Activated CD8-positive, alpha-beta memory T cell treated with anti-CD3 and anti-CD28 coated beads, Interleukin-2, amount 50 U/mL, for 1 hour (primary cell): ENCODE results near the gene ALK.

Source experiments
- DNase-seq: peaks from one replicate; pipeline ENCODE4 v3.0.0-alpha.2; 2020; ENCODE audit errors: extremely low read depth

ALK gene

GRCh38 chr2:29368659-29369040 lies 552.7 kb downstream of the ALK start:
- no peak for DNase-seq

- no peak for DNase-seq
Observed at GRCh38 chr2:29367986-29368658, 553.3 kb downstream of the ALK start.

GRCh38 chr2:29363111-29363510 lies 558.3 kb downstream of the ALK start:
- no peak for DNase-seq

GRCh38 chr2:29361231-29361630 lies 560.2 kb downstream of the ALK start:
- DNase-seq = no peak

GRCh38 chr2:29360016-29360784 lies 561.2 kb downstream of the ALK start:
- no peak for DNase-seq

- no peak for DNase-seq
Observed at GRCh38 chr2:29353403-29353991, 567.9 kb downstream of the ALK start.

- no peak for DNase-seq
Observed at GRCh38 chr2:29351916-29352591, 569.3 kb downstream of the ALK start.

GRCh38 chr2:29351248-29351647 lies 570.1 kb downstream of the ALK start:
- no peak for DNase-seq

GRCh38 chr2:29349316-29350030 lies 571.9 kb downstream of the ALK start:
- DNase-seq = no peak

- DNase-seq = no peak
Observed at GRCh38 chr2:29347774-29348461, 573.5 kb downstream of the ALK start.

GRCh38 chr2:29345236-29345635 lies 576.1 kb downstream of the ALK start:
- DNase-seq = no peak

GRCh38 chr2:29343830-29344229 lies 577.6 kb downstream of the ALK start:
- no peak for DNase-seq

GRCh38 chr2:29336341-29337241 lies 584.8 kb downstream of the ALK start:
- no peak for DNase-seq

GRCh38 chr2:29335396-29335795 lies 586.0 kb downstream of the ALK start:
- no peak for DNase-seq

GRCh38 chr2:29334706-29335105 lies 586.7 kb downstream of the ALK start:
- DNase-seq = no peak

GRCh38 chr2:29332540-29332939 lies 588.8 kb downstream of the ALK start:
- DNase-seq = no peak

- no peak for DNase-seq
Observed at GRCh38 chr2:29329899-29330298, 591.5 kb downstream of the ALK start.

GRCh38 chr2:29326926-29327325 lies 594.5 kb downstream of the ALK start:
- no peak for DNase-seq

GRCh38 chr2:29325544-29325943 lies 595.8 kb downstream of the ALK start:
- DNase-seq = no peak

GRCh38 chr2:29323961-29324360 lies 597.4 kb downstream of the ALK start:
- DNase-seq = no peak
